GM18499 (cell line): Measurements from ENCODE around the gene MAP3K5.
"Not testable (repeated sequence)": the region's sequence is repeated elsewhere in the genome, so short reads cannot be mapped to it uniquely, and the experiment has no call there.

Experiments
- ATAC-seq: cut with Tn5 transposase; IDR thresholded peaks from one replicate; pipeline ENCODE4 v1.9.1; 2021; ENCODE audit warnings: moderate number of reproducible peaks; ENCODE audit not compliant: insufficient read depth, unreplicated experiment

The MAP3K5 gene

DNA sequence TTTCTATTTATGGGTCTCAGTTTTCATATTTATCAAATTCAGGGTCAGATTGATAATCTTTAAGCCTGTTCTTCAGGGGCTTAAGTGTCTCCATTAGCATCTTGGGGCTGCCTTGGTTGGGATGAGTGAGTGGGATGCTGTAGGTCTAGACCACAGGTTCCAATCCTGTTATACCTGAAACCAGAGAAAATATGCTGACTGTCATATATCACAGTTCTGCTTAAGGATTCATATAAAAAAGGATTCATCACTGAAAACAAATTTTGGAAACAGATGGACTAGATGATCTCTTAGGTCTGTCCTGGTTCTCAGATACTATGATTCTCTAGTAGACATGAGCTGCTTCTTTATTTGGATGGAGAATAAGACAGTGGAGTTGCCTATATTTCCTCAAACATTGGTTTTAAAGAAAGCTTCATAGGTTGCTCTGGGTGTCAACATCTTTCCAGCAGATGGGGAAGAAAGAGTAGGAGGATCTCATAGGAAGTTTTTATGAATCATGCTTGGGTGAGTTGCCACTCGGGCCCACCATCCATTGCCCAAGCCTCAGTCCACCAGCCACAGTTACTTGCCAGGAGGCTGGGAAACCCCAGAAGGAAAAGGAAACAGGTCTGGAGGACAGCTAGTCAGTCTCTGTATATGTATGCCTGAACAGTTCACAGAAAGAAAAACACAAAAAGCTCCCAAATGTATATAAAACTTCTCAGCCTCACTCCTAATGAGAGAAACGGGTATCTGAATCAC lies 199.2 kb downstream of the MAP3K5 start:
- no peak for ATAC-seq

DNA sequence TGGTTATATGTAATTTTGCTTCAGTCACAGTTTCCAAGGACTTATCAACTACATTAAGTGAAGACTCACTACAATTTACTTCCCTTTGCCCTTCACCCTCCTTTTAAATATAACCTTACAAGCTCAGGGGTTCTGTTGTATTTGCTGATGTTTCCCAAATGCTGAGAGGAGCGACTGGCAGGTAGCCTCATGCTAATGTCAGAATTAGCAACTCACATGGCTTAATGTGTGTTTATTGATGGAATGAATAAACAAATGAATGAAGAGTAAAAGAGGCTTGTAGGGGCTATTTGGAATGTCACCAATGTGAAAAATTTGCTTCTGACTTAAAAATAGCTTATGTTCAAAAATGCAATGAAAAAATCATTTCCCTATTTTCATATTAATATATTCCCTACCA lies 200.7 kb downstream of the MAP3K5 start:
- ATAC-seq = no peak

- not testable (repeated sequence) for ATAC-seq
Measured at GRCh38 chr6:136590846-136591245, 201.4 kb downstream of the MAP3K5 start.

DNA sequence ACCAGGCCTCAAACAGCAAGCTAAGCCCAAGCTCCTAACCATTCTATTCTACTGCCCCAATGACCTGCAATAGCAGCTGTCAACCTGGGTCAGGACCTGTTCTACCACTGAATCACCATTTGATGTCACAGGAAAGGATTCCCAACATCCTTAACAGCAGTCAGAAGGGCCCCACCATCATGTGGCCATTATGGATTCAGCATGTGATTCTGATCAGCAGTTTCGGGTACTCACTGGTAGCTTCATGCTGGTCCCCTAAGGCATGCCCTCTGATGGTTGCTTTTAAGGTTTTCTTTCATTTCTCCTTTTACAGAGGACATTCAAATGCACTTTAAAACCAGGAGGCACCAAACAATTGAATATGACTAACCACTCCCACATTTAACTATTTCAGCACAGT lies 204.8 kb downstream of the MAP3K5 start:
- ATAC-seq = no peak

DNA sequence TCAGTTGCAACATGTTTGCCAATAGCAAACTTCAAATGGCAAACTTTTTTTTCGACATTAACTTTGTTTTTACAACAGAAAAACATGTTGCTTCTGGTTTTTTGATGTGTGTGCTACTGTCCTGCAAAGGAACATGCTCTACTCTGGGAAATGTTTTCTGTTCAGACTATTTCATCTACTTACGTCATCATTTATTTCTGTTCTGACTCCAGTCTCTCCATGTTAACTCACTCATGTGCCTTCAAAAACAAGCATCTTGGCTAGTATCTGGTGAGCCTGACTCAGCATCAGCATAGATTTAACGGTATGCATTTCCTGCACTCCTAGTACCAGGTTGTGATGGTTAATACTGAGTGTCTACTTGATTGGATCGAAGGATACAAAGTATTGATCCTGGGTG lies 206.0 kb downstream of the MAP3K5 start:
- no peak for ATAC-seq

- not testable (repeated sequence) for ATAC-seq
Measured at GRCh38 chr6:136585523-136585922, 206.8 kb downstream of the MAP3K5 start.

GRCh38 chr6:136584290-136584689 lies 208.0 kb downstream of the MAP3K5 start:
- not testable (repeated sequence) for ATAC-seq

- no peak for ATAC-seq
Measured at GRCh38 chr6:136582711-136583471, 209.4 kb downstream of the MAP3K5 start.

DNA sequence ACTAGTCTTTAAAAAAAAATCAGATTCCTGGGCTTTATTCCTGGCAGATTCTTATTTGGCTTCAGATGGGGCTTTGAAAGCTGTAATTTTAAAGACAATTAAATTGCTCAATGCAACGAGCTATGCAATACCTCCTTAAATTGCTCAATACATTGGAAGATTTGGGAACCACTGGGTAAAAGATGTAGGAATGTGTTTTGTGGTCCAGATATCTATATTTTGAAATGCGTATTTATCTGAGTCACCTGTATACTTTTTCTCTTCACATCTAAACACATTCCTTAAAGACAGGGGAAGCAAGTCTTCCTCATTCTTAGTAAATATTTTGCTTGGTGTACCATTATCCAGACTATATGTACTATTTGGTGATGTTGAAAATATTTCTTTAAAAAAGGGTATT lies 212.5 kb downstream of the MAP3K5 start:
- no peak for ATAC-seq

DNA sequence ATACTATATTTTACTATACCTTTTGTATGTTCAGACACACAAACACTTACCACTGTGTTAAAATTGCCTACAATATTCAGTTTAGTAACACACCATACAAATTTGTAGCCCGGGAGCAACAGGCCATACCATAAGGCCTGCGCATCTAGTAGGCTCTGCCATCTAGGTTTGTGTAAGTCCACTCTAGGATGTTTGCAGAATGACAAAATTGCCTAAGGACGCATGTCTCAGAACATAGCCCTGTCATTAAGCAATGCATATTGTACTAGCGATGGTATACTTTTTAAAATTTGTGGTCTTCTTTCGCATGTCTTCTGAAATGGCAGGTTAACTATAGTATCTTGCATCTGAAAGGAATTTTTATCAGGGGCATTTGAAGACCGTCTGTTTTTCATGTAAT lies 215.5 kb downstream of the MAP3K5 start:
- no peak for ATAC-seq

DNA sequence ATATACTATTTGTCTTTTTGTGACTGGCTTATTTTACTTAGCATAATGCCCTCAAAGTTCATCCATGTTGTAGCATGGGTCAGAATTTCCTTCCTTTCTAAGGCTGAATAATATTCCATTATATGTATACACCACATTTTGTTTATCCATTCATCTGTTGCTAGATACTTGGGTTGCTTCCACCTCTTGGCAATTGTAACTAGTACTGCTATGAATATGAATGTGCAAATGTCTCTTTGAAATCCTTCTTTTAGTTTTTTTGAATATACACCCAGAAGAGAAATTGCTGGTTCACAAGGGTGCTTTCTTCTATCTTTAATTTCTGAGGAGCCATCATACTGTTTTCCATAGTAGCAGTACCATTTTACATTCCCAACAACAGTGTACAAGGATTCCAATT lies 220.8 kb downstream of the MAP3K5 start:
- ATAC-seq = no peak

DNA sequence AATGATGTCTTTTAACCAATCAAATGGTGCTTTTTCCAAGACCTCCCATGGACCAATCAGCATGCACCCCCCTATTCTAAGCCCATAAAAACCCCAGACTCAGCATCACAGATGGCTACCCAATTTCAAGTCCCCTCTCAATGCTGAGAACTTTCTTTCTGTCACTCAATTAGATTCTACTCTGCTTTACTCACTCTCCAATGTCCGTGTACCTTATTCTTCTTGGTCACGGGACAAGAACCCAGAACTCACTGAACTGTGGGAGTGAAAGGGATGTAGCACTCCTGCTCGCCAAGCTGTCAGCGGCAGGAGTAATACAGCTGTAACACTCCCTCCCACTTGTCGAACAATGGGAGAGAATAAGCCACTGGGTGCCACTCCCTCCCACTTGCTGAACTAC lies 221.2 kb downstream of the MAP3K5 start:
- no peak for ATAC-seq

- no peak for ATAC-seq
Measured at GRCh38 chr6:136568129-136568528, 224.1 kb downstream of the MAP3K5 start.

DNA sequence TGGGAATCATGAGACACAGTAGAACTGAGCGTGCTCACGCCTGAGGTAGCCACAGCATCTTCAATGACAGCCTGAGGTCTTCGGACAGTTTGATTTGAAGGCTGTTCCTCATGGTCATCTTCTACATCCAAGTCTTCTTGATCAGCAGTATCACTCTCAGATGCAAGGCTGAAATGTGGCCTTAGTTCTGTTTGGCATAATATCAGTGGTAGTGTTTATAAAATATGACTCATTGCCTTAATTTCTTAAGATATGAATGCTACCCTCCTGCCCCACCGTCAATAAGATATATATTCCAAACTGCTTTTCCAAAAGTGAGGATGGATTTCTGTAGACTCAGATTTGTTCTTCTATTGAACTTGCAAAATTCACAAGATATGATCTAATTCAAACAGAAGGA lies 224.6 kb downstream of the MAP3K5 start:
- no peak for ATAC-seq

DNA sequence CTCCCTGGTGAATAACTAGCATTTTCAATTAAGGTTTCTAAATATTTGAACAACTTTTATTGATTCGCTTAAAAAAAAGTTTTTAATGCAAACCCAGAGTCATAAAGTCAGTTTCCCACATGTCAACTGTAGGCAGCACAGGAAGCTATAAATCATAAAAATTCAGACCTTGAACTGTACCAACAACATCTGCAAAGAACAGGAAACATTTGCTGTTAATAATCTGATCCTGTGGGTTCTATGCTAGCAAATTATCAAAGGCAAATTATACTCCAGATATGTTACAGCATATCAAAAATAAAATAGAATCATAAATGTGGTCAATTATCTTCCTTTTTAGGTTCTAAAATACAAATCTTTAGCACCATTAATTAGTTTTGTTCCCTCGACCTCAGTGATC lies 225.4 kb downstream of the MAP3K5 start:
- ATAC-seq = no peak

- no peak for ATAC-seq
Measured at GRCh38 chr6:136566007-136566487, 226.2 kb downstream of the MAP3K5 start.

DNA sequence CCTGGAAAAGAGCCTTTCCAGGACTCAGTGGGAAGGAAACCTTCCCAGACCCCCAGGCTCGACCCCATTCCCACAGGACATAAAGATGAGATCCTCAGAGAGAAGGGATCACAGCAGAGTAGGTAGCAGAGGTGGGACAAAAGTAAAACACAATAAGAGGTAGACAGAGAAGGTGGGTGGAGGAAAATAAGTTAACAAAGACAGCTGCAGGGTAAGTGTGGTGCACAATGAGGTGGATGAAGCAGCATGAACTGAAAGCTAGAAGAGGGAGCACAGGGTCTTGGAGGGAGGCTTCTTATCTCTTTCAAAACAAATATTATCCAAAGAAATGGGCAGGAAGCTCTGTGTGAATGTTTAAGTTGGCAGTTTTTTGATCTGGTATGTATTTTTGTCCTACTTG lies 228.1 kb downstream of the MAP3K5 start:
- ATAC-seq = no peak

- no peak for ATAC-seq
Measured at GRCh38 chr6:136563386-136564152, 228.7 kb downstream of the MAP3K5 start.

DNA sequence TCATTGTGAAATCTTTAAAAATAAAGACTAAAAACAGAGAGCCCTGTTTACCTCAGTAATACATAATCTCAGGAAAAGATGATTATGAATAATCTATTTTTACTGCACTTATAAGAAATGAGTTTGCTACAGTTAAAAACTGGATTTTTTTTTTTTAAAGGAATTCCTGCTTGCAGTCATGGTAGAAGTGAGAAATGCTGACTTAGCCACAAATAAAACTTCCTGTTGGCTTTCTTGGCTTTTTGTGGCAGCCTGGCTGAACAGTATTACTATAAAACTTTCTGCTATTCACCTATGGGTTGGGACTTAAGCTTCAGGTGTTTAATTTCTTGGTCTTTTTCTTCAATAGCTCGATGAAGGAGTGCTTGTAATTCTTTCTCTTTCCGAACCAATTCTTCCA lies 230.1 kb downstream of the MAP3K5 start:
- ATAC-seq = no peak

DNA sequence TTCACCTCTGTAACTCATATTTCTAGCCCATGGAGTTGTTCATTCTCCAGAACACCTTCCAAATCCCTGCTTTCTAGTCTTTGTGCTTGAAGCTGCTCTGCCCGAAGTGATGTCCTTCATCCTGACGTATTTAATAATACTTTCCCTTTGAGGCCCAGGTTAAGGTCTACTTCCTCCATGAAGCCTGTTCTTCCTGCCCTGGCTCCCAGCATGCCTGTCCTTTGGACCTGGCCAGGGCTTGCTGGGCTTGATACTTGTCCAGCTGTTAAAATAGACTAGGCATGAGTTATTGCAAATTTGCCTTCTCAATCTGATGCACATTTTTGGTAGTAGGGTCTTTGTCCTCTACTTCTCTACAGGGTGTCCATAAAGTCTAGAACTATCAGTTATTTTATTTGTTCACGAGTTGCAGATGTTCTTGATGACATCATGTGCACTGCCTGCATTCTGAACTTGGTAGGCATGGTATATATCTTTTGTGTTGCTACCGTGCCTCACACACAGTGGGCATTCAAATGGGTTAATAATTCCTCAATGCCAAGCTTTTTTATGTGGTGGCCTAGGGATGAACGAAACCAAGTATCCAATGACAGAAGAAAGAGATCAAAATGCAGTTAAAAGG lies 239.0 kb downstream of the MAP3K5 start:
- ATAC-seq = no peak

GRCh38 chr6:136552054-136552453 lies 240.2 kb downstream of the MAP3K5 start:
- no peak for ATAC-seq
